ENCODE data around the gene TSN. TPM values are rescaled to one million over a fixed set of nuclear protein-coding genes. Genes with fewer than 3 reads are reported as not detected.

Gene TSN
- total RNA-seq, 1 experiment from 2014 or later = 102 TPM

- Histone ChIP-seq H3K9me3 (ENCODE audit: control insufficient read depth, low read depth, low read length) (no peaks in the 10 kb centered on the region), H2BK120ac (ENCODE audit: low read depth, low read length, poor library complexity, severe bottlenecking) (no peak overlapping the region), H4K8ac (replicated peaks; ENCODE audit: insufficient read length, low read depth, low read length) (no peak overlapping the region), H3K23ac (ENCODE audit: insufficient read length, low read depth, low read length) (no peak overlapping the region), H2BK15ac (ENCODE audit: low read depth, low read length) (no peak overlapping the region), H3K79me1 (ENCODE audit: insufficient read depth, low read depth, low read length, poor library complexity, severe bottlenecking) (no peaks in the 10 kb centered on the region), H3K4ac (ENCODE audit: low read depth, low read length) (no peak overlapping the region), H3K27me3 (ENCODE audit: insufficient read depth, low read length) (no peaks in the 10 kb centered on the region), H3K18ac (ENCODE audit: insufficient read length, low read depth, low read length) (no peak overlapping the region), H2BK20ac (ENCODE audit: low read depth, low read length, poor library complexity, severe bottlenecking) (no peak overlapping the region), H4K91ac (ENCODE audit: insufficient read length, low read depth, low read length) (no peak overlapping the region), H3K56ac (ENCODE audit: insufficient read length, low read depth, low read length) (no peak overlapping the region), H4K5ac (ENCODE audit: insufficient read length, low read depth, low read length) (no peak overlapping the region), H3K14ac (ENCODE audit: insufficient read depth, low read length) (no peak overlapping the region), H2AK5ac (ENCODE audit: insufficient read length, low read length) (no peak overlapping the region), H2BK12ac (ENCODE audit: insufficient read length, low read depth, low read length) (no peak overlapping the region), H3T11ph (ENCODE audit: low read length) (no peak overlapping the region), H3K4me2 (ENCODE audit: insufficient read depth, insufficient read length, low read length) (no peak overlapping the region), H3K79me2 (ENCODE audit: insufficient read depth, low read length) (peaks cover 2% of the 10 kb centered on the region), H3K9ac (ENCODE audit: extremely low read depth, insufficient read length, low read length) (no peak overlapping the region), H3K27ac (ENCODE audit: insufficient read length, low read depth, low read length) (no peak overlapping the region), H3K23me2 (ENCODE audit: insufficient read length, low read depth, low read length, poor library complexity, severe bottlenecking) (no peaks in the 10 kb centered on the region), H2BK5ac (ENCODE audit: insufficient read length, low read length) (no peak overlapping the region), H4K20me1 (ENCODE audit: control insufficient read depth, insufficient read depth, insufficient read length) (no peaks in the 10 kb centered on the region), H3K4me1 (ENCODE audit: insufficient read depth, low read length) (no peaks in the 10 kb centered on the region), H2AFZ (ENCODE audit: low read length) (no peak overlapping the region)
- TF ChIP-seq, protein P1, sequence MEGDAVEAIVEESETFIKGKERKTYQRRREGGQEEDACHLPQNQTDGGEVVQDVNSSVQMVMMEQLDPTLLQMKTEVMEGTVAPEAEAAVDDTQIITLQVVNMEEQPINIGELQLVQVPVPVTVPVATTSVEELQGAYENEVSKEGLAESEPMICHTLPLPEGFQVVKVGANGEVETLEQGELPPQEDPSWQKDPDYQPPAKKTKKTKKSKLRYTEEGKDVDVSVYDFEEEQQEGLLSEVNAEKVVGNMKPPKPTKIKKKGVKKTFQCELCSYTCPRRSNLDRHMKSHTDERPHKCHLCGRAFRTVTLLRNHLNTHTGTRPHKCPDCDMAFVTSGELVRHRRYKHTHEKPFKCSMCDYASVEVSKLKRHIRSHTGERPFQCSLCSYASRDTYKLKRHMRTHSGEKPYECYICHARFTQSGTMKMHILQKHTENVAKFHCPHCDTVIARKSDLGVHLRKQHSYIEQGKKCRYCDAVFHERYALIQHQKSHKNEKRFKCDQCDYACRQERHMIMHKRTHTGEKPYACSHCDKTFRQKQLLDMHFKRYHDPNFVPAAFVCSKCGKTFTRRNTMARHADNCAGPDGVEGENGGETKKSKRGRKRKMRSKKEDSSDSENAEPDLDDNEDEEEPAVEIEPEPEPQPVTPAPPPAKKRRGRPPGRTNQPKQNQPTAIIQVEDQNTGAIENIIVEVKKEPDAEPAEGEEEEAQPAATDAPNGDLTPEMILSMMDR (conservative IDR thresholded peaks at IDR 0.05) = no peak
- no peaks in the 10 kb centered on the region for H3K9me3 Mint-ChIP-seq
- H3K4me1 Mint-ChIP-seq = peaks cover 3 to 7% of the 10 kb centered on the region in 2 experiments; a peak in 2 of 4 replicates
- no peak for DNase-seq
- no CpG with 5 or more reads among the region's 3 CpGs for WGBS (ENCODE audit: extremely low coverage, insufficient read length, low lambda C conversion rate)
- no peak overlapping the region for H3K4me3 Mint-ChIP-seq
- H3K27ac Mint-ChIP-seq = no peak overlapping the region
- no peaks in the 10 kb centered on the region; the same call in none of the 2 replicates for H3K27me3 Mint-ChIP-seq (ENCODE audit: low read depth)
- peaks cover 0 to 2% (median 0%) of the 10 kb centered on the region in 3 experiments; a peak in 2 of 7 replicates for H3K36me3 Mint-ChIP-seq (ENCODE audit: insufficient read depth in 1 of 3, low read depth in 3 of 3)
Measured at GRCh38 chr2:121741450-121741849, 14.0 kb upstream of the TSN start.
